H1 (cell line): ENCODE measurements around the gene TSPAN9. TPM values are rescaled to one million over a fixed set of nuclear protein-coding genes. Genes with fewer than 3 reads are reported as not detected.

Experiments
- CTCF ChIA-PET: fragments of 300-600 bp; sonication (Branson Sonifier 250); formaldehyde crosslinking; loops from one replicate; lab custom pipeline; 2021; ENCODE audit not compliant: partially characterized antibody; lab: Charles Lee
- POLR2A ChIA-PET: fragments of 300-600 bp; sonication (Branson Sonifier 250); formaldehyde crosslinking; loops from one replicate; lab custom pipeline; 2021; ENCODE audit warnings: inconsistent platforms; ENCODE audit not compliant: partially characterized antibody; lab: Charles Lee
- DNase-seq, 2 experiments: peaks; one replicate each; pipeline versions ENCODE4 v3.0.0 to v3.0.0-alpha.2; 2010 to 2022; ENCODE audit warnings: low spot score in 2 of 2, low read depth in 1 of 2, mixed read lengths in 1 of 2
- FAIRE-seq: peaks from 2 replicates; lab custom pipeline; 2011; peaks lifted over from hg19 to GRCh38; lab: Jason Lieb, UNC
- H2AFZ ChIP-seq: 2 replicates; pipeline ENCODE4 v1.8.1; 2012; ENCODE audit warnings: low read length, inconsistent platforms
- H2AK5ac ChIP-seq: 2 replicates; pipeline ENCODE4 v1.6.1; 2013; ENCODE audit warnings: low read depth, low read length
- H2BK120ac ChIP-seq: replicated peaks from 2 replicates; pipeline ENCODE3; 2013; ENCODE audit warnings: low read depth, low read length, inconsistent platforms
- H2BK12ac ChIP-seq: 2 replicates; pipeline ENCODE4 v1.6.1; 2013; ENCODE audit warnings: low read depth, low read length
- H2BK15ac ChIP-seq: 2 replicates; pipeline ENCODE4 v1.6.1; 2013; ENCODE audit warnings: low read length
- H2BK20ac ChIP-seq: 2 replicates; pipeline ENCODE4 v1.6.1; 2013; ENCODE audit warnings: low read length
- H2BK5ac ChIP-seq: 2 replicates; pipeline ENCODE4 v1.6.1; 2013; ENCODE audit warnings: low read depth, low read length
- H3K14ac ChIP-seq: 2 replicates; pipeline ENCODE4 v1.6.1; 2013; ENCODE audit warnings: inconsistent platforms; ENCODE audit not compliant: insufficient read length
- H3K18ac ChIP-seq: 2 replicates; pipeline ENCODE4 v1.6.1; 2013; ENCODE audit warnings: low read length; ENCODE audit errors: extremely low read depth
- H3K23ac ChIP-seq: 2 replicates; pipeline ENCODE4 v1.6.1; 2013; ENCODE audit warnings: inconsistent platforms; ENCODE audit not compliant: insufficient read length
- H3K23me2 ChIP-seq: 2 replicates; pipeline ENCODE4 v1.6.1; 2013; ENCODE audit warnings: low read depth, low read length
- H3K27ac ChIP-seq: 2 replicates; pipeline ENCODE4 v1.6.1; 2011; ENCODE audit warnings: low read depth, low read length, inconsistent platforms
- H3K27me3 ChIP-seq, 4 experiments: replicated peaks in 1 of 4; 1 replicate in 1 of 4; 2 replicates in 3 of 4; pipeline versions ENCODE4 v1.6.1 to v1.8.1; 2011 to 2013; ENCODE audit warnings: low read length in 3 of 4, mild to moderate bottlenecking in 3 of 4, inconsistent platforms in 2 of 4, mixed read lengths in 2 of 4, moderate library complexity in 1 of 4; ENCODE audit not compliant: control insufficient read depth in 3 of 4, insufficient read depth in 3 of 4; ENCODE audit errors: extremely low read depth in 1 of 4
- H3K36me3 ChIP-seq, 4 experiments: 2 replicates each; pipeline versions ENCODE4 v1.6.1 to v1.8.1; 2011 to 2013; ENCODE audit warnings: mild to moderate bottlenecking in 4 of 4, low read length in 3 of 4, moderate library complexity in 2 of 4, control low read depth in 1 of 4, inconsistent platforms in 1 of 4; ENCODE audit not compliant: insufficient read depth in 4 of 4, control insufficient read depth in 2 of 4
- H3K4ac ChIP-seq: replicated peaks from 2 replicates; pipeline ENCODE3; 2013; ENCODE audit warnings: low read length, low read depth, mixed read lengths, inconsistent platforms; ENCODE audit not compliant: insufficient read length
- H3K4me1 ChIP-seq, 4 experiments: replicated peaks in 1 of 4; 1 replicate in 1 of 4; 2 replicates in 3 of 4; pipeline versions ENCODE4 v1.6.1 to v1.8.1; 2011 to 2013; ENCODE audit warnings: low read length in 3 of 4, inconsistent platforms in 2 of 4, mixed read lengths in 1 of 4; ENCODE audit not compliant: insufficient read depth in 4 of 4, control insufficient read depth in 3 of 4
- H3K4me2 ChIP-seq, 2 experiments: 2 replicates each; pipeline versions ENCODE4 v1.6.1 to v1.8.1; 2011 to 2013; ENCODE audit warnings: low read depth in 2 of 2, low read length in 2 of 2, control low read depth in 1 of 2, inconsistent platforms in 1 of 2, mild to moderate bottlenecking in 1 of 2; ENCODE audit not compliant: insufficient read depth in 1 of 2
- H3K4me3 ChIP-seq, 4 experiments: fragments of 200-600, 300-600 bp in 1 of 4; sonication (generic), shearing (Covaris generic), sonication (Bioruptor Twin) in 1 of 4; 2 replicates each; pipeline versions ENCODE4 v1.5.1 to v1.8.1; 2011 to 2016; ENCODE audit warnings: low read length in 4 of 4, low read depth in 3 of 4, control low read depth in 2 of 4, inconsistent platforms in 2 of 4, mild to moderate bottlenecking in 2 of 4, mixed read lengths in 1 of 4, moderate library complexity in 1 of 4; ENCODE audit not compliant: insufficient read depth in 2 of 4; ENCODE audit errors: extremely low read depth in 1 of 4
- H3K56ac ChIP-seq: replicated peaks from 2 replicates; pipeline ENCODE3; 2013; ENCODE audit warnings: low read depth, mild to moderate bottlenecking, mixed read lengths, low read length, inconsistent platforms; ENCODE audit not compliant: insufficient read length
- H3K79me1 ChIP-seq: 2 replicates; pipeline ENCODE4 v1.6.1; 2013; ENCODE audit warnings: low read depth, low read length, control low read depth
- H3K79me2 ChIP-seq, 2 experiments: 2 replicates each; pipeline versions ENCODE4 v1.6.1 to v1.8.1; 2012 to 2013; ENCODE audit warnings: low read length in 2 of 2, mild to moderate bottlenecking in 2 of 2, inconsistent platforms in 1 of 2; ENCODE audit not compliant: insufficient read depth in 2 of 2, control insufficient read depth in 1 of 2
- H3K9ac ChIP-seq, 4 experiments: replicated peaks in 1 of 4; 1 replicate in 1 of 4; 2 replicates in 3 of 4; pipeline versions ENCODE4 v1.6.1 to v1.8.1; 2011 to 2013; ENCODE audit warnings: low read depth in 3 of 4, low read length in 3 of 4, control low read depth in 2 of 4, mild to moderate bottlenecking in 2 of 4, moderate library complexity in 2 of 4, inconsistent platforms in 1 of 4; ENCODE audit errors: extremely low read depth in 1 of 4
- H3K9me3 ChIP-seq, 2 experiments: 2 replicates each; pipeline versions ENCODE4 v1.6.1 to v1.8.1; 2012 to 2013; ENCODE audit warnings: mild to moderate bottlenecking in 2 of 2, moderate library complexity in 2 of 2, control low read depth in 1 of 2, inconsistent platforms in 1 of 2, low read depth in 1 of 2, low read length in 1 of 2, mixed read lengths in 1 of 2; ENCODE audit not compliant: insufficient read depth in 2 of 2
- H4K20me1 ChIP-seq, 2 experiments: replicated peaks in 1 of 2; 2 replicates each; pipeline versions ENCODE3 to v1.8.1; 2011 to 2013; ENCODE audit warnings: inconsistent platforms in 2 of 2, low read length in 2 of 2, mild to moderate bottlenecking in 1 of 2; ENCODE audit not compliant: insufficient read depth in 2 of 2, control insufficient read depth in 1 of 2
- H4K5ac ChIP-seq: 2 replicates; pipeline ENCODE4 v1.6.1; 2013; ENCODE audit warnings: low read length, low read depth, mixed read lengths, inconsistent platforms; ENCODE audit not compliant: insufficient read length
- H4K8ac ChIP-seq: 2 replicates; pipeline ENCODE4 v1.8.0; 2013; ENCODE audit warnings: mild to moderate bottlenecking, moderate library complexity, low read length, inconsistent platforms; ENCODE audit not compliant: insufficient read depth; ENCODE audit errors: extremely low read depth
- H4K91ac ChIP-seq: replicated peaks from 2 replicates; pipeline ENCODE3; 2013; ENCODE audit warnings: low read length, mixed read lengths, inconsistent platforms; ENCODE audit not compliant: insufficient read length
- ATF2 ChIP-seq: IDR thresholded peaks from 2 replicates; pipeline ENCODE4 v1.6.1; 2012; ENCODE audit warnings: low read length, inconsistent platforms
- SUZ12 ChIP-seq: fragments of 200-600 bp; sonication (generic); IDR thresholded peaks from 2 replicates; pipeline ENCODE4 v1.6.1; 2012; ENCODE audit warnings: mild to moderate bottlenecking, inconsistent platforms, low read length, moderate library complexity, mixed read lengths
- ZNF274 ChIP-seq: IDR thresholded peaks from 2 replicates; pipeline ENCODE4 v1.7.0; 2012; ENCODE audit warnings: low read length, borderline replicate concordance; ENCODE audit errors: extremely low read depth
- WGBS, 2 experiments: shearing (Covaris generic) in 1 of 2; methylation state at CpG; one replicate each; pipeline versions ENCODE4 v1.1.6 to v1.1.7; 2013 to 2015; ENCODE audit warnings: low lambda C conversion rate in 2 of 2, mixed read lengths in 2 of 2, inconsistent platforms in 1 of 2, low coverage in 1 of 2, missing lambda C conversion rate in 1 of 2; ENCODE audit not compliant: insufficient replicate concordance in 2 of 2, insufficient coverage in 1 of 2, insufficient read length in 1 of 2; ENCODE audit errors: extremely low coverage in 1 of 2, missing lambda C conversion rate in 1 of 2; 5-methylcytosine and 5-hydroxymethylcytosine counted together
- polyA plus RNA-seq, 7 experiments: library from polyadenylated mRNA; depleted of rRNA in 3 of 7; stranded (reverse) in 5 of 7; unstranded in 2 of 7; fragments of >200 nt in 5 of 7; fragments of 200-250 nt in 2 of 7; gene quantifications; 1 replicate in 5 of 7; 2 replicates in 1 of 7; 4 replicates in 1 of 7; pipeline versions ENCODE4 v1.2.1 to v1.2.3, GENCODE V29; 2011 to 2013; ENCODE audit warnings: missing spikeins in 2 of 7, mixed read lengths in 2 of 7
- total RNA-seq: library from RNA; stranded (reverse); fragmentation: NEBNext Ultra II Directional; extraction: Animal tissue kit (Norgen Biotek cat#: 25700); gene quantifications from 2 replicates; pipeline ENCODE4 v1.2.1, GENCODE V29; 2021

The TSPAN9 gene
- total and polyA plus RNA-seq, 2 of the 8 experiments (the other 6 are each of a cell fraction or from before 2014, with no cell fraction given), result 11.5 to 29.1 TPM

DNA sequence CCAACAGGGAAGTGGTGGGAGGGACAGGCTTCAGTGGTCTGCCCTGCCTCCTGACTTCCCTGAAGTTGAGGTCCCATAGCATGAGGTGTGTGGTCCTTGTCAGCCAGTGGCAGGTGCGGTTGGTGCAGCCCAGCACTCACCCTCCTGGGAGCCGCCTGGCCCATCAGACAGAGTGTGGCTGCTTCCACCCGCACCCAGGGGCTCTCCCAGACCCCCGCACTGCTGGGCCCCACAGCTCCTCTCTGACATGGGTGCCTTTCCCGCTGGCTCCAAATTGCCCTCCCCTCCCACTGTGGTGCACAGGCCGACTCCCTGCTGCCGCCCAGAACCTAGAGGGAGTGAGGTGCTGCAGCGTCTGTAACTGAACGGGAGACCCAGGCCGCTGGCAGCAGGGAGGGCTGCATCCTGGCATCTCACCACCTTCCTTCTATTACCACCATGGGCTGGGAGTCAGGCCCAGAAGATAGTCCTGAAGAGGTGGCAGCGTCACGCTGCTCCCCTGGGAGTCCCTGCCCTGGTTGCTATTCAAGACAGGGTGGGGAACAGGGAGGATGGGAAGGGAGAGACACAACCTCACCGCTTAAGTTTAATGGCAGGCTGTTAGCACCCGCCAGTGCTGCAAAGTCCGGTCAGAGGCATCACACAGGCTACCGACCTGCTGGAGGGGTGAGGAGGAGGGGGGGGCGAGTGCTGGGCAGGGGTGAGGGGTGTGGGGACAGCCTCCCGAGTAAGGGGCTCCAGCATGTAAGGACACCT, 233.3 kb downstream of the TSPAN9 start:
- WGBS, 2 experiments, result 86% methylated on average over 13 of the region's 18 CpGs; no CpG with 5 or more reads in 1 of the 2 experiments
- H2BK120ac ChIP-seq, result no peak overlapping the region
- CTCF ChIA-PET, result interaction anchor here (6.8 to 13.4 kb wide), 3 partner anchors 12 to 148 kb away, joined by 109 to 216 read pairs (median 166); no protein-coding TSS in a partner anchor
- TF ChIP-seq ATF2, result no peak
- no peak for TF ChIP-seq ZNF274
- no peak for TF ChIP-seq SUZ12

More for the DNA sequence above, 233.3 kb downstream of the TSPAN9 start:
- no peaks in the 10 kb centered on the region for H3K79me1 ChIP-seq
- peaks cover 0 to 5% (median 0%) of the 10 kb centered on the region in 4 experiments; a peak in 2 of 7 replicates for H3K4me1 ChIP-seq
- H2BK12ac ChIP-seq, result no peak overlapping the region
- H3K4ac ChIP-seq, result no peak overlapping the region
- no peaks in the 10 kb centered on the region for H3K79me2 ChIP-seq
- H4K20me1 ChIP-seq, result no peaks in the 10 kb centered on the region
- H4K5ac ChIP-seq, result no peak overlapping the region
- H3K4me2 ChIP-seq, result no peak overlapping the region
- H3K9me3 ChIP-seq, result no peaks in the 10 kb centered on the region
- no peak overlapping the region for H4K8ac ChIP-seq
- POLR2A ChIA-PET, result no interaction called here
- no peak overlapping the region for H3K23ac ChIP-seq
- no peak overlapping the region for H2AFZ ChIP-seq
- no peak overlapping the region for H3K18ac ChIP-seq
- no peak overlapping the region for H2BK20ac ChIP-seq
- H2AK5ac ChIP-seq, result no peak overlapping the region
- no peaks in the 10 kb centered on the region for H3K23me2 ChIP-seq
- H3K56ac ChIP-seq, result no peak overlapping the region
- DNase-seq (no peak), FAIRE-seq (no peak)
- no peak overlapping the region for H3K4me3 ChIP-seq
- H3K36me3 ChIP-seq, result no peaks in the 10 kb centered on the region
- H4K91ac ChIP-seq, result no peak overlapping the region
- no peak overlapping the region for H3K27ac ChIP-seq
- no peak overlapping the region for H2BK5ac ChIP-seq
- no peak overlapping the region for H2BK15ac ChIP-seq
- H3K14ac ChIP-seq, result no peak overlapping the region
- no peaks in the 10 kb centered on the region; a peak in 2 of 7 replicates for H3K27me3 ChIP-seq
- no peak overlapping the region; a peak in 1 of 7 replicates for H3K9ac ChIP-seq
